ENCODE results near the gene NWD2. TPM values are rescaled to one million over a fixed set of nuclear protein-coding genes. Genes with fewer than 3 reads are reported as not detected.

The NWD2 gene
- total and polyA plus RNA-seq, 4 donors: 3.5 to 10.3 (median 9.1) TPM

DNA sequence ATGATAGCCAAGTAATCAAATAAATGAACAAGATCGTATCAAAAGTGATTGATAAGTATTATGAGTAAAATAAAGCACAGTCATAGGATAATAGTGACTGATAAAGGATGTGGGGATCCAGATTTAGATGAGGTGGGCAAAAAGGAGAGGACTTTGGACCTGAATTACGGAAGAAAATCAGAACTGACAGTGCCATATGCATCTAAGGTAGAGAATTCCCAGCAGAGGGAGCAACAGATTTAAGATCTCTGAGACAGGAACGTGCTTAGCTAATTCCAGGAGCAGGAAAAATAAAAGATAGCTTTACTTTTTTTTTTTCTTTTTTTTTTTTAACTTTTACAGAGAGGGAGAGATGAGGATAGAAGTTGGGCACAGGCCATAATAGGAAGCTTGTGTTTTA, 189.9 kb downstream of the NWD2 start:
- H3K27me3 ChIP-seq (ENCODE audit: control insufficient read depth, insufficient read depth, low read length): no peaks in the 10 kb centered on the region
- H3K4me3 ChIP-seq (ENCODE audit: low read depth, low read length): no peak overlapping the region
- peak in 2 of 6 donors; percentile 49 to 53 for DNase-seq (ENCODE audit: low read depth in 4 of 6, low spot score in 6 of 6)
- no peaks in the 10 kb centered on the region for H3K4me1 ChIP-seq (ENCODE audit: control insufficient read depth, insufficient read depth, low read length)
- no peak overlapping the region for H3K27ac ChIP-seq (ENCODE audit: low read depth, low read length)
- WGBS (ENCODE audit: insufficient coverage): 83% methylated on average over 1 of the region's 3 CpGs
- no peaks in the 10 kb centered on the region for H3K9me3 ChIP-seq (ENCODE audit: control insufficient read depth, insufficient read depth, low read length)
- no peaks in the 10 kb centered on the region for H3K36me3 ChIP-seq (ENCODE audit: control insufficient read depth, insufficient read depth, low read length)

GRCh38 chr4:37436546-37436945, 192.0 kb downstream of the NWD2 start:
- Histone ChIP-seq H3K27me3 (ENCODE audit: control insufficient read depth, insufficient read depth, low read length) (no peaks in the 10 kb centered on the region), H3K9me3 (ENCODE audit: control insufficient read depth, insufficient read depth, low read length) (no peaks in the 10 kb centered on the region), H3K4me1 (ENCODE audit: control insufficient read depth, insufficient read depth, low read length) (no peaks in the 10 kb centered on the region), H3K27ac (ENCODE audit: low read depth, low read length) (no peak overlapping the region), H3K36me3 (ENCODE audit: control insufficient read depth, insufficient read depth, low read length) (no peaks in the 10 kb centered on the region), H3K4me3 (ENCODE audit: low read depth, low read length) (no peak overlapping the region)
- DNase-seq (ENCODE audit: low read depth in 4 of 6, low spot score in 6 of 6): peak in 1 of 6 donors; percentile 82
- WGBS (ENCODE audit: insufficient coverage): no CpG with 5 or more reads among the region's 1 CpG

- no peak for DNase-seq (ENCODE audit: low read depth in 4 of 6, low spot score in 6 of 6)
- H3K4me1 ChIP-seq (ENCODE audit: control insufficient read depth, insufficient read depth, low read length): no peaks in the 10 kb centered on the region
- H3K4me3 ChIP-seq (ENCODE audit: low read depth, low read length): no peak overlapping the region
- WGBS (ENCODE audit: insufficient coverage): 52% methylated on average over 3 of the region's 4 CpGs
- no peaks in the 10 kb centered on the region for H3K9me3 ChIP-seq (ENCODE audit: control insufficient read depth, insufficient read depth, low read length)
- no peaks in the 10 kb centered on the region for H3K36me3 ChIP-seq (ENCODE audit: control insufficient read depth, insufficient read depth, low read length)
- no peak overlapping the region for H3K27ac ChIP-seq (ENCODE audit: low read depth, low read length)
- H3K27me3 ChIP-seq (ENCODE audit: control insufficient read depth, insufficient read depth, low read length): no peaks in the 10 kb centered on the region
Observed at GRCh38 chr4:37437163-37437562, 192.6 kb downstream of the NWD2 start.

DNA sequence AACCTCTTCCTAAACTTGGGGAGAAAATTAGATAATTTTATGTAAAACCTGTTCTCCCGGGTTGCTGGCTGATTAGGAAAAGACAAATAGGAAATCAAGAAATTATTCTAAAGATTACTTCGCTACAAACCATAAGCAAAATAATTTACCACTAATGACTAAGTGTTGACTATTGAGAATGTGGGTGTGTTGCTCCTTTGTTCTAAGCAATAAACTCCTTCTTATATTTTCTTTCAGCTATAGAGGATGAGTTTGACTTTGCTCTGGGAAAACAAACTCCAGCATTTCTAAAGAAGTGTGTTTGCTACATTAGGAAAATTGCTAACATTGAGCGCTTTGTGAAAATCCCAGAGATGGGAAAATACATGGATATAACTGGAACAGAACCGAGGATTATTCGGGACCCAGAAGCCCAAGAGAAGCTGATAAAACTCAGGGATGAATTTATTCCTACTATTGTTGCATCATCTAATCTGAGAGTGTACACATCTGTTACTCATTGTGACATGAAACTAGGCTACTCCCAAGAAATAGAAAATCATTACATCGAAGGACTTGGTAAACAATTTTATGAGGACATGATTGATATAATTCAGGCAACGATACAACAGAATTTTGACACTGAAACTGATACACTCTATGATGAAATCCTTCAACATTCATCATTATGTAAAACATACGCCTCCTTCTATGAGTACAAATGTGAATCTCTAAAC, 194.2 kb downstream of the NWD2 start:
- H3K4me1 ChIP-seq (ENCODE audit: control insufficient read depth, insufficient read depth, low read length): no peaks in the 10 kb centered on the region
- no peaks in the 10 kb centered on the region for H3K9me3 ChIP-seq (ENCODE audit: control insufficient read depth, insufficient read depth, low read length)
- H3K36me3 ChIP-seq (ENCODE audit: control insufficient read depth, insufficient read depth, low read length): no peaks in the 10 kb centered on the region
- DNase-seq (ENCODE audit: low read depth in 4 of 6, low spot score in 6 of 6): no peak
- H3K27ac ChIP-seq (ENCODE audit: low read depth, low read length): no peak overlapping the region
- H3K27me3 ChIP-seq (ENCODE audit: control insufficient read depth, insufficient read depth, low read length): no peaks in the 10 kb centered on the region
- WGBS (ENCODE audit: insufficient coverage): no CpG with 5 or more reads among the region's 8 CpGs
- H3K4me3 ChIP-seq (ENCODE audit: low read depth, low read length): no peak overlapping the region

DNA sequence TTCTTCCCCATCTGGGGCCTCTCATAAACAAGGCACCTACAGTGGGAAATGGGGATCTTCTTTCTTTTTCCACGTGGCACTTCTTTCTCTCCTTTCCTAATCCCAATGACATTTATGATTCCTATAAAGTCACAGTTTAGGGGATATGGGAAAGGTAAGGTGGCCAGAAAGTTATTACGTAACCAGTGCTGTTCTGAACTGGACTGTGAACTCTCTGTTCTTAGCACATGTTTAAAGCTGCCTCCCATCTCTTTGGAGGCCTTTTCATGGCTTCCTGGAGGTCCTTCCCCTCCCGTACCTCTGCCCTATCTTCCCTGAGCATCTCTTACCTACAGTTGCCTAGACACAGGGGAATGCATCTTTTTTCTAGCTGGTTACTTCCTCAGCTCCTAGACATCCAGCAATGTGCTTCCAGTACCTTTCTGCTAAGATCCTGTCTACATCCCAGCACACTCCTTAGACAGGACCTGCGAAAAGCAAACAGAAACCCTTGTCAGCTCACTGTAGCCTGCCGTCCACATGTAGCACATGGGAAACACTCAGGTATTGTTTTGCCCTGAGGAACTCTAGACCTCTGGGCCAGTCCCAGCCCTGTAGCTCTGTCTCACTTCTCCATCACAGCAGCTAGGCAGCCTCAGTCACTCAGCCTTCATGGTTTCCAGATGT, 195.4 kb downstream of the NWD2 start:
- no peak overlapping the region for H3K4me3 ChIP-seq (ENCODE audit: low read depth, low read length)
- H3K27ac ChIP-seq (ENCODE audit: low read depth, low read length): no peak overlapping the region
- H3K27me3 ChIP-seq (ENCODE audit: control insufficient read depth, insufficient read depth, low read length): no peaks in the 10 kb centered on the region
- DNase-seq (ENCODE audit: low read depth in 4 of 6, low spot score in 6 of 6): no peak
- 89% methylated on average over 4 of the region's 5 CpGs for WGBS (ENCODE audit: insufficient coverage)
- H3K4me1 ChIP-seq (ENCODE audit: control insufficient read depth, insufficient read depth, low read length): no peaks in the 10 kb centered on the region
- no peaks in the 10 kb centered on the region for H3K36me3 ChIP-seq (ENCODE audit: control insufficient read depth, insufficient read depth, low read length)
- H3K9me3 ChIP-seq (ENCODE audit: control insufficient read depth, insufficient read depth, low read length): no peaks in the 10 kb centered on the region

GRCh38 chr4:37440501-37440900, 196.0 kb downstream of the NWD2 start:
- Histone ChIP-seq H3K27me3 (ENCODE audit: control insufficient read depth, insufficient read depth, low read length) (no peaks in the 10 kb centered on the region), H3K9me3 (ENCODE audit: control insufficient read depth, insufficient read depth, low read length) (no peaks in the 10 kb centered on the region), H3K4me3 (ENCODE audit: low read depth, low read length) (no peak overlapping the region), H3K27ac (ENCODE audit: low read depth, low read length) (no peak overlapping the region), H3K36me3 (ENCODE audit: control insufficient read depth, insufficient read depth, low read length) (no peaks in the 10 kb centered on the region), H3K4me1 (ENCODE audit: control insufficient read depth, insufficient read depth, low read length) (no peaks in the 10 kb centered on the region)
- WGBS (ENCODE audit: insufficient coverage): no CpG with 5 or more reads among the region's 2 CpGs
- no peak for DNase-seq (ENCODE audit: low read depth in 4 of 6, low spot score in 6 of 6)

DNA sequence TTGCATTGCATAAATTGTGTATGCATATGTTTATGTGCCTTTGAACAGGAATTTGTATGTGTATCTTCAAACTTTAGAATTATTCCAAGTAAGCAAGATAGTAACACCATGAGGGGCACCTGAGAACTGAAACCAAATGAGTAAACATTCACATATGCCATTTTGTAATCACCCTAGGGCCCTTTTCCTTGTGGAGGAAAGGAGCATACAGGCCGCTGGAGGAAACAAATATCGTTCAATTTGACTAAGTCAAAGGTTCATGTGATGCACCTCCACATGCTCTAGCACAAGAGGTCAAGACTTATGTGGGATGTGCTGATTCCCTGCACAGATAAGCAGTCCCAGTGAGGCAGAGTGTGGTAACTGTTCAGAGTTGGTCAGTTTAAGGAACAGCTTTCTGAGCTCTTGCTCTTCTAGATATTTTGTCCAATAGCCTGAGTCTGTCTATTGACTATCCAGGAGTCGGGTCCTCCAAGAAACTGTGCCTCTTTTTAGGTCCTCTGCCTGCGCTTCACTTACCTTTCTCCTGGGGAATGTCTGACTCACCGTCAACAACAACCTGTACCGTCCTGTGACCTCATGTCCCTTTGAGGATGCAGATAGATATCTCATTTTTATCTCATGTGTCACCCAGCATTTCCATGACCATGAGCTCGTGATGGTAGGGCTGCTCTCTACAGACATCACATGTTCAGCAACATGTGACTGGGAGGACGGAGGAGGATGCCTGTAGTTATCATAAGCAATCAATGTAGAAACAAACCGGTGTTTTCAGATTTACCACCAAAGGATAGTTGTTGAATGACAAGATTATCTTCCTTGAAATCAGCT, 196.9 kb downstream of the NWD2 start:
- no peaks in the 10 kb centered on the region for H3K27me3 ChIP-seq (ENCODE audit: control insufficient read depth, insufficient read depth, low read length)
- H3K27ac ChIP-seq (ENCODE audit: low read depth, low read length): no peak overlapping the region
- WGBS (ENCODE audit: insufficient coverage): 90% methylated on average over 2 of the region's 9 CpGs
- H3K4me1 ChIP-seq (ENCODE audit: control insufficient read depth, insufficient read depth, low read length): no peaks in the 10 kb centered on the region
- H3K4me3 ChIP-seq (ENCODE audit: low read depth, low read length): no peak overlapping the region
- no peak for DNase-seq (ENCODE audit: low read depth in 4 of 6, low spot score in 6 of 6)
- no peaks in the 10 kb centered on the region for H3K9me3 ChIP-seq (ENCODE audit: control insufficient read depth, insufficient read depth, low read length)
- H3K36me3 ChIP-seq (ENCODE audit: control insufficient read depth, insufficient read depth, low read length): no peaks in the 10 kb centered on the region

- DNase-seq (ENCODE audit: low read depth in 4 of 6, low spot score in 6 of 6): no peak
- Histone ChIP-seq H3K4me1 (ENCODE audit: control insufficient read depth, insufficient read depth, low read length) (no peaks in the 10 kb centered on the region), H3K27ac (ENCODE audit: low read depth, low read length) (no peak overlapping the region), H3K27me3 (ENCODE audit: control insufficient read depth, insufficient read depth, low read length) (no peaks in the 10 kb centered on the region), H3K36me3 (ENCODE audit: control insufficient read depth, insufficient read depth, low read length) (no peaks in the 10 kb centered on the region), H3K4me3 (ENCODE audit: low read depth, low read length) (no peak overlapping the region), H3K9me3 (ENCODE audit: control insufficient read depth, insufficient read depth, low read length) (no peaks in the 10 kb centered on the region)
- WGBS (ENCODE audit: insufficient coverage): 50% methylated on average over 1 of the region's 1 CpG
Observed at GRCh38 chr4:37442062-37442323, 197.4 kb downstream of the NWD2 start.

DNA sequence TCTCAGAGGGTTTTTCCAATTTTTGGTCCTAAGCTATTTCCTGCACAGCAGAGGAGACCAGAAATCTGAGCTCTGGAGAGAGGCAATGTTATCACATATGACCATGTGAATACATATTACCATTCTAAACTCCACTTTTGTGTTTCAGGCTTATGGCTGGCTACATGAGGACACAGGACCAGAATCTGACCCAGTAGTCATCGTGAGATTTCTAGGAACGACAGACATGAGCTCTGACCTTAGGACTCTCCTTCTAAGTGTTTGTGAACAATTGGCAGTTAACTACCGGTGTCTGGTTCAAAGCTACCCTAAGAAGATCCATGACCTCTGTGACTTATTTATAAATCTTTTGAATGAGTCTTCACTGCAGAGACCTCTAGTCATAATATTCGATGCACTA, 198.6 kb downstream of the NWD2 start:
- no peak overlapping the region for H3K27ac ChIP-seq (ENCODE audit: low read depth, low read length)
- H3K9me3 ChIP-seq (ENCODE audit: control insufficient read depth, insufficient read depth, low read length): no peaks in the 10 kb centered on the region
- H3K4me1 ChIP-seq (ENCODE audit: control insufficient read depth, insufficient read depth, low read length): no peaks in the 10 kb centered on the region
- no peak for DNase-seq (ENCODE audit: low read depth in 4 of 6, low spot score in 6 of 6)
- WGBS (ENCODE audit: insufficient coverage): 90% methylated on average over 3 of the region's 4 CpGs
- no peaks in the 10 kb centered on the region for H3K36me3 ChIP-seq (ENCODE audit: control insufficient read depth, insufficient read depth, low read length)
- no peaks in the 10 kb centered on the region for H3K27me3 ChIP-seq (ENCODE audit: control insufficient read depth, insufficient read depth, low read length)
- H3K4me3 ChIP-seq (ENCODE audit: low read depth, low read length): no peak overlapping the region

All from spinal cord (tissue), 10 donors.